ENCODE measurements around the gene RWDD4. TPM values are rescaled to one million over a fixed set of nuclear protein-coding genes. Genes with fewer than 3 reads are reported as not detected.

The RWDD4 gene
- 20.7 and 31.2 TPM in 2 replicates for total RNA-seq (2014; rRNA removed; shearing (Covaris generic))

DNA sequence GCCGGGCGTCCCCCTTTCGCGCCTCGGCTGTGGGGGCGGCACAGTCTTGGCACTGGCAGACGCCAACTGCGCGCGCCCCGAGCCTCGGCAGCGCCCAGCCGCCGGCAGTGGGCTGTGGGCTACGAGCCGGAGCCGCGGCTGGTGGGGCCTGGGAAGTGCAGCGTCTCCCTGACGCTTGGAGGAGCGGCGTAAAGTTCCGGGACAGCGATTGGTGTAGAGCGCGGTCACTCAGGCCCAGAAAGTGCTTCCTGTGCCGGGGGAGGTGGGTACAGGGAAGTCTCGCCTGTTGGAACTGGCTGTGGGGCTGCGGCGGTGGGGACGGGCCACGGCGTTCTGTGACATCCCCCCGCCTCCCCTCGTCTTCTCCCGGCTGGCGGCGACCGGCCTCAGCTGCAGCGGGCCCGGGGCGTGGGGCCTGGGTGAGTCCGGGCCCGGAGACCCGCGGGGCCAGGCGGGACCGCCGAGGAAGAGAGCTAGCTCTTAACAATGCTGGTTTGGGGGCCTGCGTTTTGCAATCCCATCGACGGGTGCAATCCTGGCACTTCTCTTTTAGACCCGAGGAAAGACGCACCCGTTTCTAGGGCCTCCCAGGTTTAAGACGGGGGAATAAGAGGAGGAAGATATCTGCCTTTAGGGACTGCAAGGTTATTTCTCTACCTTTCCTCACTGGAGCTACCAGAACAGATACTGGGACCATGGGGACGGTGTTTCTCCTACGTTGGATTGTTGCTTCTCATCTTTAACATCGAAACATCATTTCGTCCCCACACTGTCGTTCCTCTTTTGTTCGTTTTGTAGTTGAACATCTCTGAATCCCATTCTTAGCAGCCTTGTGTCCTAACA, at the start of gene RWDD4, which contains the start of gene TRAPPC11:
Gene RWDD4, minus strand, starts transcription at position 157 of the 843 bp plus-strand sequence. CDS start 233 bp downstream, outside the sequence.
Gene TRAPPC11, plus strand, starts transcription at position 265 of the 843 bp plus-strand sequence. CDS start 4,575 bp downstream, outside the sequence.
- DNase-seq (ENCODE audit: low read depth) = peak; percentile 96

DNA sequence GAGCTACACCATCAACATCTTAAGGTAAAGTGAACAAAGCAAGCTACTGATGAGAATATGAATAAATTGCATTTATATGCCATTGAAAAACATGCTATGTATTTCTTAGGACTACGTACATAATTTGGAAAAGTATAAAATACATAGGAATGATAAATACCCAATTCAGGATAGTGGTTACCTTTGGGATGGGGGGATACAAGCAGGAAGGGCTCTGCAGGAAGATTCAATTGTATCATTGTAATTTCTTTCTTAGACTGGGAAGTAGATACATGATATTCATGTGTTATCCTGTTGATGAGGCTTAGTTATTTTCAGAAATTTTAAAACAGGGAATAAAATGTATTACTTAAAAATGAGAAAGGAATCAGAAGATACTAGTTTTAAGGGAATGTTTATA, 43.5 kb upstream of the RWDD4 start:
- no peak for DNase-seq (ENCODE audit: low read depth)

DNA sequence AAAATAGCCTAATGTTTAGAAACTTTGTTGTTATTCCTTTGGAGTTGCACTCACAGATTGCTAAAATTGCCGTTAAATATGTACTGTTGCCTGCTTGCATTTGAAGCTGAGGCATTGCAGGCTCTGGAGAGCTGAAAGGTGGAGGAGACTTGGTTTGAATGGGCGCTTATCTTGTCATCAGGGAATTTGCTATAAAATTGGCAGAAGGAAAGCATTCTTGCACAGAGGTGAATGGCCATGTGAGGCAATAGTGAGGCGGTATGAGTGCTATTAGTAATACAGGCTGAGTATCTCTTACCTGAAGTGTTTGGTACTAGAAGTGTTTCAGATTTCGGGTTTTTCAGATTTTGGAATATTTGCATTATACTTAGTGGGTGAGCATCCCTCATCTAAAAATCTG, 41.4 kb upstream of the RWDD4 start:
- DNase-seq (ENCODE audit: low read depth) = no peak

DNA sequence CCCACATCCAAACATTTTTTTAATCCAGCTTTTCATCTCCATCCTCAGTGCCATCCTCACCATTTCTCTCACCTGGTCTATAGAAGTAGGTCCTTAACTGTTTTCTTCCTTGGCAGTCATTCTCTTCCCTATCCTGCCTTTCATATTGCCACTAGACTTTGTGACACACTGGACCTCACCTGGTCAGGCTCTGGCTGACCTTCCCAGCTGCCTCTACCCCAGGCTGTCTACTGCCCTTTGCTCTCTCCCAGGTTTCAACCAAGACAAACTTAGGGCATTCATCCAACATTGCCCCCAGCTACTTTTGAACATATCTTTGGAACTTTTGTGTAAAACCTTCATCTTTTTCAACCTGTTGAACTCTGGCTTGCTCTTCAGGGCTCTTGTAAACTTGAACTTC, 39.9 kb upstream of the RWDD4 start:
- DNase-seq (ENCODE audit: low read depth) = no peak

DNA sequence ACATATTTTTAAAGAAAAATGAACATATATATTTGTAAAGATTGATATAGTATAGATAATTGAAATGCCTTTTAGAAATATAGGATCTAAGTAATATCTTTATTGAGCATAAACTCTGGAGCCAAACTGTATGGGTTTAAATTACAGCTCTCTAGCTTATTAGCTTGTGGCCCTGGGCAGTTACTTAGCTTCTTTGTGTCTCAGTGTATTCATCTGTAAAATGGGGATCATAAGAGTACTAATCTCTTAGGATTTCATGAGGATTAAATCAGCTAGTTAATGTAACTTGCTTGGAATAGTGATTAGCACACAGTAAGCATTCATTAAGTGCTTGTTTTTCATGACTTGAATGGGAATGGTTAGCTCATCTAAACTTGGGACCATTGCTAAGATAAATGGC, 32.9 kb upstream of the RWDD4 start:
- no peak for DNase-seq (ENCODE audit: low read depth)

DNA sequence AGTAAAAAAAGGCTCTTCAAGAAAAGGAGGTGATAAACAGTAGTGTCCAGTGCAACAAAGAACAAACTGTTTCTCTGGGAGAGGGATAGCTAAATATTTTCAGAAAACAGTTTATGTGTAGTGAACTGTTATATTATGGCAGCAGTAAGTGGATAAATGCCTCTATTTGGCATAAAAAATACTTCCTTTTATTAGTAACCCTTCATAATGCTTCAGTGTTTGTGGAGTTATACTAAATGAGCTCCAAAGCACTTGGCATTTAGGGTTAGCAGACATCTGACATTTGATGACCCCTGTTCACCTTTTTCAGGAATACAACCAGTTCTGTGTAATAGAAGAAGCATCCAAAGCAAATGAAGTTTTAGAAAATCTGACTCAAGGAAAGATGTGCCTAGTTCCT, 32.0 kb upstream of the RWDD4 start:
- no peak for DNase-seq (ENCODE audit: low read depth)

DNA sequence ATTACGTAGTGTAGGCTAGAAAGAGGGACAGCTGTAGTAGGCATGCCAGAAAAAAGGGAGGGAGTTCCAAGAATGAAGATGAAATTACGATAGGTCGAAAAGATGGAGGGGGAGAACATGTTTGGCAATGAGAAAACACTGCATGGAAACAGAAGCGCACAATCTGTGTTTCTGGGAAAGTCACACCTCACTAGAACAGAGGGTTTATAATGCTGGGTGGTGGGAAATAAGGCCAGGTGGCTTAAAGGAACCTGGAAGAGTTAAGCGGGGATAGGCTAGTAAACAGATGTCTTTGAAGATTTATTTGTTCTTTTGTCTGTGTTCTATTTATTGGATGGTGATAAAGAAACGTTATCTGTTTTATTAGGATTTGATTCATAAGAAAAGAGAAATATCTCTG, 29.2 kb upstream of the RWDD4 start:
- DNase-seq (ENCODE audit: low read depth) = no peak

DNA sequence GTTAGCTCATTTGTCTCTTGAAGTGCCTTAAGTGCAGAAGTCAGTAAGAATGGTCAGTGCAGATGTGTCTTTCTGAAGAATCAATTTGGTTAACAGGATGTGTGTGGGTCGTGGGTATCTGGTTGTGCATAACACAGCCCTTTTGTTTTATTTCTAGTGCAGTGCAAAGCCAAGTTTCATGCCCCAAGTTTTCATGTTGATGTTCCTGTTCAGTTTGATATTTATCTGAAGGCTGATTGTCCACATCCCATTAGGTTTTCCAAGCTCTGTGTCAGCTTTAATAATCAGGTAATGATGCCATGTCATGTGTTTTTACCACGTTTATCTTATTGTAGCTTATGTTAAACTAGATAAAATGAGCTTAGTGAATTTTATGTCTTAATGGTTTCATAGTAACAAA, 27.5 kb upstream of the RWDD4 start:
- DNase-seq (ENCODE audit: low read depth) = no peak

DNA sequence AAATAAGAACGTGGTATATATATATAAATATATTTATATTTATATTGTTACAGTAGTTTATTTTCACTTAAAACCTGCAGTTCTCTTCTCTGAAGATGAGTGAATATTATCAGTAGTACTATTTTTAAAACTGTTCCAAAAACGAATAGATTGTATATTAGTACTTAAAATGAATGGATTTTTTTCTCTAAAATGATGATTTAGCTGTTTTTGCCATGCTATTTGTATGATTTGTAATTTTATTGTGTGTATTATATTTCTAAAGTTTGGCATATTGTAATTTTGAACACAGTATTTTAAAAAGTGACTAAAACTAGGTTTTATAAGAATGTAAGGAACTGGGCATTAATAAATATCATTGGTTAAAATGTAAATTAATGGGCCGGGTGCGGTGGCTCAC, 22.1 kb upstream of the RWDD4 start:
- no peak for DNase-seq (ENCODE audit: low read depth)

DNA sequence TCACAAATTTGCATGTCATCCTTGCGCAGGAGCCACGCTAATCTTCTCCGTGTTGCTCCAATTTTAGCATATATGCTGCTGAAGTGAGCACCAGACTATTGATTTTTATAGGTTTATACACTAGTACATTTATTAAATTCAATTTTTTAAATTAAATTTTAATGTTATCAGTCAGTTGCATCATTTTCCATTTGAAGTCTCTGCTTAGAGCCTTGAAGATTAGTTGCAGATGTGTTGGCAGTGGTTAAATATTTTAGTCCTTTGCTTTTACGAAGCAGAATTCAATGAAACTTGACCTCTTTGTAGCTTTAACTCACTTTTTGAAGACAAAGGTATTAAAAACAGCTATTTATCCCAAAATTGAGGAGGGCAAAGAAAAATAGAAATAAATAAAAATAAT, 16.6 kb upstream of the RWDD4 start:
- DNase-seq (ENCODE audit: low read depth) = no peak

DNA sequence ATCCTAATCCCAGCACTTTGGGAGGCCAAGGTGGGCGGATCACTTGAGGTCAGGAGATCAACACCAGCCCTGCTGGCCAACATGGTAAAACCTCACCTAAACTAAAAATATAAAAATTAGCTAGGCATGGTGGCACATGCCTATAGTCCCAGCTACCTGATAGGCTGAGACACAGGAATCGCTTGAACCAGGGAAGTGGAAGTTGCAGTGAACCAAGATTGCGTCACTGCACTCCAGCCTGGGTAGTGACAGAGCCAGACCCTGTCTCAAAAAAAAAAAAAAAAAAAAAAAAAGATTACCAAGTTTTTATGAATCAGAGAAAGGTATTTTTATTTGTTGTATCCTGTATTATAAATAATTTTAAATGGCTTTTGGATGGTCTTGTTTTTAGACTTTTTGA, 15.2 kb upstream of the RWDD4 start:
- DNase-seq (ENCODE audit: low read depth) = no peak

DNA sequence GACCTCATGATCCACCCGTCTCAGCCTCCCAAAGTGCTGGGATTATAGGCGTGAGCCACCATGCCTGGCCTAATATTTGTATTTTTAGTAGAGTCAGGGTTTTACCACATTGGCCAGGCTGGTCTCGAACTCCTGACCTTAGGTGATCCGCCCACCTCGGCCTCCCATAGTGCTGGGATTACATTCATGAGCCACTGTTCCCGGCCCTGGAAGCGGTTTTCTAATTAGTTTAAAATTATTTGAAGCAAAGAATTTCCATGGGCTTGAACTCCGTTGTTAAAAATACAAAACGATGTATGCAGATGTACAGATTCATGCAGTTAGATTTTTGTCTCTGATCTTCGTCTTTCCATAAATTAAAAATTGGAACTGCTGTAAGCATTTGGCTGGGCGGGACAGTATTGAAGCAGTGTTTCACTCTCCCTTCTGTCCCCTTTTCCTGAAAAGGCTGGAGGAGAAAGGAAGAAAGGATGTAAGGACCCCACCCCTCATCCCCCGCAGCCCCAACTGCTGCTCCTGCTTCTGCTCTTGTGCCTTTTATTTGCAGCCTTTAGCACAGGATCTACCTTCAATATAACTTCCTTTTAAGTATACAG, 12.1 kb upstream of the RWDD4 start:
- DNase-seq (ENCODE audit: low read depth) = no peak

DNA sequence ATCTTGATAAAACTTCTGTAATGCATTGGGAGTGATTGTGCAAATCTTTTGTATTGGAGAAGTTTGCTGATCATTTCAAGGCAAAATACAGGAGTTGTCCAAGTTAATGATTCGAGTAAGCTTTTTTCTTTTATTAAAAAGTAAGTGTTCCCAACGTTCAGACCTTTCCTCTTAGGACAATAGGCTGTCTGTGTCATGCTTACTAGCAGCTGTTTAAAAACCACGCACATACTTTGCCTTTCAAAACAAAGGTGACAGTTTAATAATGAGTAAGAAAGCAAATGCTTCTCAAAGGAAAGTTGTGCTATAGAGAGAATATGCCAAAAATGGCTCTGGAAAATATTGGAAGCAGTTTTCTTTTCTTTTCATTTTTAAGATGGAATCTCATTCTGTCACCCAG, 11.3 kb upstream of the RWDD4 start:
- DNase-seq (ENCODE audit: low read depth) = no peak

DNA sequence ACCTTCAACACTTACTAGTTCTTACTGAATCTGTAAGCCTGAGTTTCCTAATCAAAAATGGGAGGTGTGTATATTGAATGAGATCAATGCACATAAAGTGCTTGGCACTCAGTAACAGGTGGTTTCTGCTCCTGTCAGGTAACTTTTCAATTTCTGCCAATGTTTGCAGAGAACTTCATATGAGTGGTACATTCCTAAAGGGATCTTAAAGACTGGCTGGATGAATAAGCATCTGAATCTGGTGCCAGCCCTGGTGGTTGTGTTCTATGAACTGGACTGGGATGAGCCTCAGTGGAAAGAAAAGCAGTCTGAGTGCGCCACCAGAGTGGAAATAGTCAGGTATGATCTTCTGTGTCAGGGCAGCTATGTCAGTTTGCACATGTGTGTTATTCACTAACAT, 7.1 kb upstream of the RWDD4 start:
- no peak for DNase-seq (ENCODE audit: low read depth)

DNA sequence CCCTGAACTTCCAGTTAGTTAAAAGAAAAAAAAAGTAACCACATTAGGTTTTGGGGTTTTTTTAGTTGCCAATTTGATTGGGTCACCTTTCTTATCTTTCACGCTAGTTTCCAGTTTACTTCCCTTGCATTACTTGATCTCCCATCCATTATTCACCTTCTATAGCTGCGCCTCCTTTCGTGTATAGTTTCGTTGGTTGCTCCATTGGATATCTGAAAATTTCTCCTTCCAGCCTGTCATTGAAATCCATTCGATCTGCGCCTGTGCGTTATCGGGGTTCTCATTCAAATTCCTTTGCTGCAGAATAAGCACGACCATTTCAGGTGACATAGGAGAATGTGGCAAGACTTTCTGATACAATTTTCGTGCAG, 872 bp upstream of the RWDD4 start:
- DNase-seq (ENCODE audit: low read depth) = no peak

DNA sequence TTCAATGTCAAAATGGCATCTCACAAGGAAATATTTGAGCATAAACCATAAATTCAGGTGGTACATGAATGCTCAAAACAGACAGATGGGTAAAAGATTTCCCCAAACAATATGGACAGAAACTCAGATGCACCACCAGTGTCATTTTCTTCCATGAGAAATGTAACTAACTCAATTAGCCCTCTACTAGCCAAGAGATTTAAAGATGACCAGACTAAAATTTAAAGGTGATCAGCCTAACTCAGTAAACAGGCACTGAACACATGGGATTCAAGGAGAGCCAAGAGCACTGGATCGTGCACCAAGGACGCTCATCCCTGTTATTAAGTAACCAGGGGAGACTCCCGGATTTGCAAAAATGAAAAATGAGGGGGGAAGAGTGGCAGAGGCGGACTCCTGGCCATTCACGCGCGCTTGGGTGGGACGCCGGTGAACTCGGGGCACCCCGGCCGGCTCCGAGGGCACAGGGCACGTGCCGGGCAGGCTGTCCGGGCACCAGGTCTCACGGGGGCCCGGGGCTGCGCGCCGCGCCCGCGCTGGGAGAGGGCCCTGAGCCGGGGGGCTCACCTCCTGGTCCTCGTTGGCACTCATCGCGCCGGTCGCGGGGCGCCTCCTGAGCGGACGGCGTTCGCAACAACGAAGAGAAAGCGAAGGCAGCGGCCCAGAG, 490 bp downstream of the RWDD4 start:
- DNase-seq (ENCODE audit: low read depth) = peak; percentile 24

DNA sequence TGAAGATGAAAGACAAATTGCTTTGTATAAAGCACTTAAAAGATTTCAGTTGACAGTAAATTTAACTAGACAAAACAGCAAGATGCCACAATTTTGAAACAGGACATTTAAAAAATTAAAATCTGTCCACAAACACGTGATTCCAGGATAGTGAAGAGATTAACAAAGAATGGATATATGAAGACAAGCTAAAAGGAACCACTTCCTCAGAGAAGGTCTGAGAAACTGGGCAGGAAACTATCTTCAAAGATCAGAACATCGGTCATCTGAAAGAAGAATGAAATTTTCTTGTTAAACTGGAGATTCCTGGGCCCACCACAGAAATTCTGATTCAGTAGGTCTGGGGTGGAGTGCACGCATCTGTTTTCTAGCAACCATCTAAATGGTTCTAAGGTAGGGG, 1.4 kb downstream of the RWDD4 start:
- DNase-seq (ENCODE audit: low read depth) = no peak

DNA sequence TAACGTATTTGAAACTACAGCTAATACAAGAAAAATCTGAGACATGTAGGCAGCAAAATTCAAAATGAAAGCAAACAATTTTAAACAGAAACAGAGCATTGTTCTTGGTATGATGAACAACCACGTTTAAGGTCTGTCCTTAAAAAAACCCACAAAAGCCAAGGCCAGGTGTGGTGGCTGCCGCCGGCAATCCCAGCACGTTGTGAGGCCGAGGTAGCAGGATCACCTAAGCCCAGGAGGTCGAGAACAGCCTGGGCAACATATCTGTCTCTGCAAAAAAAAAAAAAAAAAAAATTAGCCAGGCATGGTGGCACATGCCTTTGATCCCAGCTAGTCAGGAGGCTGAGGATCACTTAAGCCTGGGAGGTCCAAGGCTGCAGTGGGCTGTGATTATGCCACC, 13.7 kb downstream of the RWDD4 start:
- no peak for DNase-seq (ENCODE audit: low read depth)

DNA sequence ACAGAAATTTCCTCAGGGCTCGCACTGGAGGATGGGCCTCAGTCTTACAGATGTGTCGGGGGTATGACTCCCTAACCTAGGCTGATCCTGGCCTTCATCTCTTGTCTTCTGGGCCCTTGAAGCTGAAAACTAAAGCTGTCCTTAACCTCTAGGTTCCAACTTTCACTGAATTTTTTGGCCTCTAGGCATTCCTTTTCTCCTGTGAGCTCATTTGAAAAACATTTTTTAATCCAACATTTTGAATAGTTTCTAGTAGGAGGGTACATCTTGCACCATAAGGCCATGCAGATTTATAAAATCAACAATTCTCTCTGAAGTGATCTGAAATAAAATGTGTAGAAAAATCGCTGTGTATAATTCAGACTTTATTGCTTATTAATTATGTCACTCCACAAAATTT, 19.7 kb downstream of the RWDD4 start:
- DNase-seq (ENCODE audit: low read depth) = peak; percentile 9

DNA sequence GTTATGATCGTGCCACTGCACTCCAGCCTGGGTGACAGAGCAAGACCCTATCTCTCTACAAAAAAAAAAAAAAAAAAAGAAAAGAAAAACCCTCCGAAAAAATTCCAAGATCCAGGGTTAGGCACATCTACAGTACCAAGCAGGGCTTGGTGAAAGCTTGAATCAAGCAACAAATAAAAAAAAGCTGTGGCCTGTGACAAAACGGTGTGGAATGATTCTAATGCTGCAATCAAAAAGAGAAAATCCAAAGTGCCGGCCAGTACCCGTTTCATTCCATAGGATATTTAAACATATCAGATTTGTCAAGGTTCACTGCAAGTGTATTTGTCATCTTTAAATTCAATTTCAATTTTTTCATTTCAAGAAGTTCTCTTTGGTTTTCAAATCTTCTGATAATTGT, 20.5 kb downstream of the RWDD4 start:
- DNase-seq (ENCODE audit: low read depth) = peak; percentile 55

DNA sequence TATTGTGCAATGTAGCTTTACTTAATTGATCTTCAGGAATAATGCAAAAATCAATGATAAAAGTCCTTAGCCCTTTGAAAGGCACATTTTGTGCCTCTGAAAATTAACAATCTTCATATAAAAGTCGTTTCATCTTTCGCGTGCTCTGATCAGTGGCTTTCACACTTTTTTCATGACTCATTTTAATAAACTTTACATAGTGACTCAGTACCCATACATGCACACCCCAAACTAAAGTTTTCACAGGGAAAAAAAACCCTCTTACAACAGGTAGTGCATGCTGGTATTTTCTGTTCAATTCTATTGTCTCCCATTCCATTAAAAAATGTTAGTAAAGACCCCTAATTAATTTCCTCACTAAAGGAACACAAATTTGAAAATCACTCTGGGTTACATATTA, 21.5 kb downstream of the RWDD4 start:
- peak; percentile 58 for DNase-seq (ENCODE audit: low read depth)

DNA sequence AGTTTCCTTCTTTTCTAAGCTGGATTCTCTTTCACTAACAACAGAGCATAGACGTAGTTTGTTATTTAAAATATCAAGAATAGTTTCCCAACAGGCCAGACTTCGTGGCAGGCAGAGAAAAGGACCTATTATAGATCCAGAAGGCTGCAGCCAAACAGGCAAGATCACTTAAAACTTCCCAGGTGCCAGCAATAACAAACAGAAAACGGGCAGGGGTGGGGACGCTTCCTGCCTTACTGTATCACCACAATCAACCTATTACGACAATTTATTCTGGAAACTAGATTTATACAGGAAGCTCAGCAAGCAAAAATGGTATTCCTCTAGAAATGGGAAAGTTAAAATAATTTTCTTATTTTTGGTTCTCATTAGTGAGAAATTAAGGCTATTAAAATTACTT, 22.1 kb downstream of the RWDD4 start:
- peak; percentile 30 for DNase-seq (ENCODE audit: low read depth)

DNA sequence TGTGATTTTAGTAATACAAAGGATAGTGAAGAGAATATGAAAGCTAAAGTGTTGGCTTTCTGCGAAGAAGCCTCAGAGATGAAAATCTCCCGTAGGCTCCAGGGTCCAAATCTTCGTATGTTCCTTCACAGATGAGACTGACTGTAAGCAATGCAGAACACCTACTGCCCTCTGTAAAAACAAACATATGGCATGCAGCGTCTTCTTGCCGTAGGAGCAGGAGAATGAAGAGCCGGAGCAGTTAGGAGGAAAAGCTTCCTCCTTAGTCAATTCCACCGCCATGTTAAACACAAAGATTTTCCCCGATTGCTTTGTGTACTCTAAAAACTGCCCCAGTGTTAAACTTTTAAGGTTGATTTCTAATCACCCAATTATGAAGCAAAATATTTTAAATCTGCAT, 22.5 kb downstream of the RWDD4 start:
- no peak for DNase-seq (ENCODE audit: low read depth)

All from M059J (cell line).